DMS79 treated with DMSO at 0.1 percent for 48 hours (cell line): Measurements from ENCODE around the gene BTD.

Source experiments
- DNase-seq: peaks from one replicate; lab custom pipeline; 2025; lab: John Stamatoyannopoulos, UW

BTD gene

DNA sequence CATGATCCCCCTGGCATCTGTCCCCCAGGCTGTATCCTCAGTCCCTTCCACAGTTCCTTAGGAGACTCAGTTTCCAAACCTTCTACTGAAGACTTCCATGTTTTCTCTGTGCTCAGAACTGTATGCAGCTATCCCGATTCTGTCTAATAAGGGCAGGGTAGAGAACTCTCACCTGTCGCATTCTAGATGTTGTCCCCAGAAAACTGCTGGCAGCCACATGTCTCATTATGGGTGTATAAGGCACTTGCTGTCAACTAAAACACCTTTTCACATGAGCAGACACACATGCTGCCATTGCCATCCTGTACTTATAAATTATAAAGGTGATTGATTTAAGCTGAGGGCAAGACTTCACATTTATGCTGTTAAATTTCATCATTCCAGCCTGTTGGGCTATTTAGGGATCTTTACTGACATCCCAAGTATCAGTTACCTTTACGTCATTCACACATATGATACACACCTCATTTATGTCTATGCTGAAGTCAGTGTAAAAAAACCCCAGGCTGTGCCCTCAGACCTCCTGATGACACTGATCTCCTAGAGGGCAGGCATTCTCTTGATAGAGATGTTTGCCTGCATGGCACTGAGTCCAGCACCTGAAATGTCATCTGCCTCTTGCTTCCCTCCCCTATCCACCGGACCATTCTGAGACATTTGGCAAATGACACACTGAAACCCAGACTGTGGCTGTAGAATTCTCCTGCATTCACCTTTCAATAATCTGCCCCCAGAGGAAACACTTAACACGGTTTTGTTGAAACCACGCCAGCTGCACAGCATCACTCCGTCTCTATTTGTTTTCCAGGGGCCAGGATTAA is 35.8 kb downstream of the BTD start:
- DNase-seq: peak; percentile 25

GRCh38 chr3:15638193-15638890 is 36.8 kb downstream of the BTD start:
- no peak for DNase-seq

DNA sequence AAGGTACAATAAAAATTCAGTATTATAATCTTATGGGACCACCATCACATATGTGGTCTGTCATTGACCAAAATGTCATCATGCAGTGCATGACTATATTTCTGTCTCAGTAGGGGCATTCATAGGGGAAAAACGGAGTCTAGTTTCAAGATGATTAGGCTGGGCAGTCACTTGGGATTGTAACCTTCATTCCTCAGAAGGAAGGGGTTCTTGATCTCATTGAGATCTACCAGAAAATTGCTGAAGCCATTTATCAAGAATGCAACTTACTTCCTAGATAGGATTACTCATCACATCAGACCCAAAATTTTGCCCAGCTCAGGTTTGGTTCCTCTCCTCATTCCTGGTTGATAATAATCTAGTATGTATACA is 37.3 kb downstream of the BTD start:
- DNase-seq: no peak

DNA sequence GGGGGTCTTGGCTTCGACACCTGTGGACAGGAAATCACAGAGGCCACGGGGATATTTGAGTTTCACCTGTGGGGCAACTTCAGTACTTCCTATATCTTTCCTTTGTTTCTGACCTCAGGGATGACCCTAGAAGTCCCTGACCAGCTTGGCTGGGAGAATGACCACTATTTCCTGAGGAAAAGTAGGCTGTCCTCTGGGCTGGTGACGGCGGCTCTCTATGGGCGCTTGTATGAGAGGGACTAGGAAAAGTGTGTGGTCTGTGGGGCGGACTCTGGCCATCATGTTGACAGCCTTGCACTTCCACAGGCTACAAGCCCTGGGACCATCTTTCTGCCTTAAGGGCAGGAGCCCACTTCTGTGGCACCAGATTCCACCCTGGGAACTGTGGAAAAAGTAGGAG is 43.7 kb downstream of the BTD start:
- DNase-seq: no peak

- DNase-seq: no peak
These were observed 44.4 kb downstream of the BTD start for GRCh38 chr3:15645740-15646501.

DNA sequence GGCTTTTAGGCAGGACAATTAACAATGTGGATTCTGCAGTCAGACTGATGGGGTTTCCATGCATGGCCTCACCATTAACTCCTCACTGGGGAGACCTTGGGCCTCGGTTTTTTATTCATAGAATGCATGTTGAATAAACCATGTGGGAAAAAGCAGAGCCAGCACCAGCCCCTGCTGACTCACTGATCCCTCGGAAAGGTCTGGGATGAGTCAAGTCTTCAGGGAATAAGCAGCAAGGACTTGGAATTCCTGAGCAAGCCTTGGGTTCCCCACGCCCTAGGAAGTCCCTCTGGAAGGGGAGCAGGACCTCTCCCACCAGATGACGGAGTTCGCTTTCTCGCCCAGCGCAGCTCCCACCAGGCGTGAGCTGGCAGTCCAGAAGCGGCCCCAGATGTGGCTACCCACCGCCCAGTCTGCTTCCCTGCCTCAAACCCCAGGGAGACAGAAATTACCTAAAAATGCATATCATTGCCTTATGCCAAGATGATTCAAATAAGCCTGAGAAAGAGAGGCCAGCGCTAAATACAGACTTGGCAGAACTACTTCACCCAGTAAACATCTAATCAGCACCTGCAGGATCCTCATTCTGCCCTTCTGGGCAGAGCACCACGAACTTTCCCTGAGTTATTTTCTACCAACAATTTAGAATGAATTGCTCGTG is 45.4 kb downstream of the BTD start:
- DNase-seq: no peak

GRCh38 chr3:15647611-15648167 is 46.1 kb downstream of the BTD start:
- no peak for DNase-seq

DNA sequence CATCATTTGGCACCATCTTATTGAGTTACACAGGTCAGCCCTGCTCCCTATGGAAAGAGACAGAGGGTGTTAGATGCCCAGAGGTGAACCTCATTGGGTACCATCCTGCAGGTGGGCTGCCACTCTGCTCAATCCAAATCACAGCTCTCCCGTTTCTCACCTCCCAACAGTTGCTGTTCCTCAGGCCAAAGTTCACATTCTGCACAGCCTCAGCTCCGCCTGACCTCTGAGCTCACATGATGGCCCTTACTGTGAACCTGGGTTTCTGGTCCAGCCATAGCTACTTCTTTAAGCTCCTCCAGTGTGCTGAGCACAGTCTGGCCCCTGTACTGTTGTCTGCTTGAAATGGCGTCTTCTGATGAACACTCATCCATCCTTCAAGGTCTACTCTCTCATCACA is 47.8 kb downstream of the BTD start:
- DNase-seq: no peak

- DNase-seq: no peak
These were observed 48.3 kb downstream of the BTD start for GRCh38 chr3:15649858-15650257.

- no peak for DNase-seq
These were observed 49.9 kb downstream of the BTD start for GRCh38 chr3:15651396-15651795.

GRCh38 chr3:15653321-15653720 is 51.8 kb downstream of the BTD start:
- DNase-seq: no peak

DNA sequence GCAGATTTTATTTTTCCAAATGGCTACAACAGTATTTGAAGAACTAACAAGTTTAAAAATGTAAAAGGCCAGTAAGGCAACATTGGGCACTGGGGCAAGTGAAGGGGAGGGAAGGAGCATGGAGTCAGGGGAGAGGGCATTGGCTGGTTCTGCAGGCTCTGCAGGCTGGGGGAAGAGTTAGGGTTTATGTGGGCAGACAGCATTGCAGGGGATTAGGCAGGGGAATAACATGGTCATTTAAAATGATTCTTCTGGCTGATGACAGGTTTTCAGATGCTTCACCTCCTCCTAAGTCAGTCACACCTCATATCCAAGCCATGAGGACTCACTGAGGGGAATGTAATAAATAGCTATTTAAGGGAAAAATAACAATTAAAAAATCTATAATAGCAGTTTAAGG is 52.6 kb downstream of the BTD start:
- DNase-seq: no peak

DNA sequence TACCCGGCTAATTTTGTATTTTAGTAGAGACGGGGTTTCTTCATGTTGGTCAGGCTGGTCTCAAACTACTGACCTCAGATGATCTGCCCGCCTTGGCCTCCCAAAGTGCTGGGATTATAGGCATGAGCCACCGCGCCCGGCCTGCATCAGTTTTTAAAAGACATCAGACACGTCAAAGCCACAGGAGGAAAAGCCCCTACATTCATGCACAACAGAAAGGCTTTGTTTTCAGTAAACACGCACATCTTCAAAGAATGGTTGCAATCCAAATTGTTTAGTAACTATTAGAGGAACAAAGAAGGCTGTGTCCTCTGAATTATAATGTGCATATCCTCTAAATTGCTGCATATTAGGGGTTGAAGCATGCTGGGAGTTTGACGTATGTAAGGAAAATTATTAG is 53.3 kb downstream of the BTD start:
- DNase-seq: no peak

DNA sequence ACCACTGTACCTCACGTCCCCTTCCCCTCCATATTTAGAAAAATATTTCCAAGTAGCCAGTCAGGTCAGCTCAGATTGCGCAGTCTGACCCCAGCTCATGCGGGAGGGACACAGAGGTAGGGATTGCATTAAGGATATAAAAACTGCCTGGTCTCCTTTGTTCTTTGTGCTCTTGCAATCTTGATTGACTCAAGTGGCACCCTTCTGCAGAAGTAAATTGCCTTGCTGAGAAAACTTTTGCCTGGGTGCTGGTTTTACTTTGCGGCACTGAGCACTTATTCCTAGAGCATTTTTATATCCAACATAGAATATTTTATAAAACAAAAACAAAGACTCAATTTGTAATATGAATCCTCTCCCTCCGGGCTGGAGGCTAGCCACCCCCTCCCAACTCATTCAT is 54.8 kb downstream of the BTD start:
- DNase-seq: no peak

DNA sequence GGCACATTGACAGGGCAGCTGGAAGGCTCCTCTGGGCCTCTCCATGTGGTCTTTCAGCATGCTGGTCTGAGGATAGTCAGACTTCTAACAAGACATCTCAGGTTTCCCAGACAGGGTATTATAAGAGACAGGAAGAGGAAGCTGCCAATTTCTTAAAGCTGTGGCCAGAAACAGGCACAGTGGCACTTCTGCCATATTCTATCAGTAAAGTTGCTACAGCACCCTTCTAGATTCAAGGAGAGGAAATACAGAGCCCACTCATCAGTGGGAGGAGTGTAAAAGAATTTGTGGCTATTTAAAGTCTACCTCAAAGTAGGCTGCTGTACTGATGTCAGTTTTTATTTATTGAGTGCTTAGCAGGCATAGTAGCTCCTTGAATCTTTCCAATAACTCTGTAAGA is 55.5 kb downstream of the BTD start:
- no peak for DNase-seq

DNA sequence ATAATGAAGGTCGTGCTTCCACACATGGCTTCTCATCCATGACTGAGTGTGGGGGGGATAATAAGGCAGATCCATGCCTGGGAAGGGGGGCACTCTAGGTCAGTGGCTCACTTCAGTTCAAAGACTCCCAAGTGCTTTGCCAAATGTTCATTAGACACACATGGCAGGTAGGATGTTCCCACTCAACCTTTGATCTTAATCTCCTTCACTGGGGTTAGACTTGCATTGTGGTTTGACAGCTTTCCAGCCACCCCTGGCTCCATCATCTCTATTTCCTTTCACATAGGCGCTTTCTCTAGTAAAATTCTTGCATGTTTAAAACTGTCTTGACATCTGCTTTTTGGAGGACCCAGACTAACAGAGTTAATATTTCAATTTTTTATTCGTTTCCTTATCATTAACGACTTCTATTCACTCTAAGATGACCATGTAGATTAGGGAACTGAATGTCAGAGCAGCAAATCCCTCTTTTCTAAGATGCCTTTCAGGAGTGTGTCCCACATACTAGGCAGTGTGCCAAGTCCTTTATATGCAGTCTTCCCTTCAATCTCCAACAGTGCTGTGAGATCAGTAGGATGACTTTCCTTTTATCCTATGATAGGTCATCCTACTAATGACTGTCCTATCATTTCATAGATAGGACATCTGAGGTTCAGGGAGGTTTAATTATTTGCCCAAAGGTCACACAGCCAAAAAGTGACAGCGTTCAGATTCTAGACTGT is 57.9 kb downstream of the BTD start:
- peak; percentile 64 for DNase-seq

- no peak for DNase-seq
These were observed 58.8 kb downstream of the BTD start for GRCh38 chr3:15660055-15660935.

DNA sequence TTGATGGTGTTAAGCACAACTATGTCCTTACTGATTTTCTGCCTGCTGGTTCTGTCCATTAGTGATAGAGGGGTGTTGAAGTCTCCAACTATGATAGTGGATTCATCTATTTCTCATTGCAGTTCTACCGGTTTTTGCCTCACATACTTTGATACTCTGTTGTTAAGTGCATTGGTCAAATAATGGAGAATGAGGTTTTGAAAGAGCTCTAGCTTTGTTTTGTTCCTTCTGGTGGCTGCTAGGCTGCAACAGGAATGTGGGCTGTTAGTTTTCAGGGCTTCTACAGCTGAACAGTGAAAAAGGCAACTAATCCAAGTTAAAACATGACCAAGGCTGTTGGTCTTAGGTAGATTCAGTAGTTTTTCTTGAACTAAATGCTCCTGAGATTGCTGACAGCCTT is 62.6 kb downstream of the BTD start:
- DNase-seq: no peak

GRCh38 chr3:15665510-15666150 is 64.1 kb downstream of the BTD start:
- no peak for DNase-seq

- no peak for DNase-seq
These were observed 64.7 kb downstream of the BTD start for GRCh38 chr3:15666277-15666676.
